ENCODE measurements around the gene PCNX3. TPM values are rescaled to one million over a fixed set of nuclear protein-coding genes. Genes with fewer than 3 reads are reported as not detected.
"Not testable (repeated sequence)": the region's sequence is repeated elsewhere in the genome, so short reads cannot be mapped to it uniquely, and the experiment has no call there.

Gene PCNX3
- total RNA-seq, 1 donor from 2014 or later, result 32.4 TPM

- intact Hi-C loops (cut with DNase I), result no loop called here
- H3K4me1 ChIP-seq, result peaks cover 54% of the 10 kb centered on the region
Measured at GRCh38 chr11:65637794-65638419, 22.3 kb downstream of the PCNX3 start, which contains the start of gene SIPA1. Gene SIPA1 (plus strand): TSS chr11:65638101. CDS start chr11:65640922, 2,821 bp downstream.

DNA sequence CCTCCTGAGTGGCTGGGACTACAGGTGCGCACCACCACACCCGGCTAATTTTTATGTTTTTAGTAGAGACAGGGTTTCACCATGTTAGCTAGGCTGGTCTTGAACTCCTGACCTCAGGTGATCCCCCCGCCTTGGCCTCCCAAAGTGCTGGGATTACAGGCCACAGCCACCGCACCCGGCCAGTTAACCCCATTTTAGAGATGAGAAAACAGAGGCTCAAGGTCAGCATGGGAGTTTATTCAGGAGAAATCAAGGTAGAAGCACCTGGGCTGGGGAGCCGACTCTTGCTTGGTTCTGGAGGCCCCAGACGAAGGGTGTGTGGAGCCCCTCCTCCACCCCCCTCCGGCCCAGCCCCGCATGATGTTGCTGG, 23.6 kb downstream of the PCNX3 start:
- peak overlapping the region; percentile 93 for H3K27ac ChIP-seq
- peak overlapping the region; percentile 95 for H3K4me3 ChIP-seq
- H3K27me3 ChIP-seq (ENCODE audit: low read depth); intact Hi-C loops (cut with DNase I); DNase-seq; H3K9me3 ChIP-seq; ATAC-seq: not testable (repeated sequence)
- peaks cover 63% of the 10 kb centered on the region for H3K4me1 ChIP-seq
- H3K36me3 ChIP-seq, result peaks cover 47% of the 10 kb centered on the region

More at GRCh38 chr11:65637794-65638419, 22.3 kb downstream of the PCNX3 start, which contains the start of gene SIPA1:
- peak; percentile 48 for TF ChIP-seq CTCF (IDR thresholded peaks at IDR 0.05)
- H3K27me3 ChIP-seq (ENCODE audit: low read depth), result no peaks in the 10 kb centered on the region
- peak within 1 kb of the TSS; percentile 93 for H3K27ac ChIP-seq
- H3K36me3 ChIP-seq, result peaks cover 52% of the 10 kb centered on the region
- H3K9me3 ChIP-seq, result no peaks in the 10 kb centered on the region
- ATAC-seq (peak; percentile 82 to 87), DNase-seq (peak; percentile 77)
- H3K4me3 ChIP-seq, result peak within 1 kb of the TSS; percentile 95

- H3K27ac ChIP-seq, result peak overlapping the region; percentile 93
- ATAC-seq (peak; percentile 4 to 19), DNase-seq (peak; percentile 72)
- no peaks in the 10 kb centered on the region for H3K27me3 ChIP-seq (ENCODE audit: low read depth)
- peak overlapping the region; percentile 95 for H3K4me3 ChIP-seq
- peaks cover 63% of the 10 kb centered on the region for H3K4me1 ChIP-seq
- intact Hi-C loops (cut with DNase I), result no loop called here
- TF ChIP-seq CTCF (IDR thresholded peaks at IDR 0.05), result no peak
- no peaks in the 10 kb centered on the region for H3K9me3 ChIP-seq
- H3K36me3 ChIP-seq, result peaks cover 47% of the 10 kb centered on the region
Measured at GRCh38 chr11:65639623-65640482, 24.3 kb downstream of the PCNX3 start.

DNA sequence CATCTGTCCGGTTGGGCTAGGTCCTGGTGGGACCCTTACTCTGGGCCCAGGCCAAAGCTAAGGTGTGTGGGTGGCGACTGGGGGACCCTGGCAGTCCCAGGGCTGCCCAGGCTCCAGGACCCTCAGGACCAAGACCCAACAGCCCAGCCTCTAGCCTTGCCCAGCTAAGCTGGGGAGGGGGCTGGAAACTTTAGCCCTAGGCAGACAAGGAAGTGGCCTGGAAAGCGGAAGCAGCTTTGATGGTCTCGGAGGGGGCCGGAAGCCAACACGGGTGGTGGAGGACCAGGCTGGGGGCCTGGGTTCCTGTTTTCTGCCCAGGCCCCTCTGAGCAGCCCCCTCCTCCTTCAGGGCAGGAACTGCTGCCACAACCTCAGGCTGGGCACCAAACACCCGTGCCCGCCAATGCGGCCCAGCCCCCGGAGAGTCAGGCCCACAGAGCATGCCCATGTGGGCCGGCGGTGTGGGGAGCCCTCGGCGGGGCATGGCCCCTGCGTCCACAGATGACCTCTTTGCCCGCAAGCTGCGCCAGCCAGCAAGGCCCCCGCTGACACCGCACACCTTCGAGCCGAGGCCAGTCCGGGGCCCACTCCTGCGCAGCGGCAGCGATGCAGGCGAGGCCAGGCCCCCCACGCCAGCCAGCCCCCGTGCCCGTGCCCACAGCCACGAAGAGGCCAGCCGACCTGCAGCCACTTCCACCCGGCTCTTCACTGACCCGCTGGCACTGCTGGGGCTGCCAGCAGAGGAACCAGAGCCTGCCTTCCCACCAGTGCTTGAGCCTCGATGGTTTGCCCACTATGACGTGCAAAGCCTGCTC, 25.1 kb downstream of the PCNX3 start:
- Histone ChIP-seq H3K36me3 (peaks cover 47% of the 10 kb centered on the region), H3K4me1 (peaks cover 63% of the 10 kb centered on the region), H3K27me3 (ENCODE audit: low read depth) (no peaks in the 10 kb centered on the region), H3K27ac (peak overlapping the region; percentile 93), H3K4me3 (peak overlapping the region; percentile 95), H3K9me3 (no peaks in the 10 kb centered on the region)
- no peak for TF ChIP-seq CTCF (IDR thresholded peaks at IDR 0.05)
- ATAC-seq (peak; percentile 2 to 51), DNase-seq (peak; percentile 86)
- intact Hi-C loops (cut with DNase I), result no loop called here

GRCh38 chr11:65641297-65642013, 25.9 kb downstream of the PCNX3 start:
- Histone ChIP-seq H3K27me3 (ENCODE audit: low read depth) (no peaks in the 10 kb centered on the region), H3K9me3 (no peaks in the 10 kb centered on the region), H3K4me3 (peak overlapping the region; percentile 95), H3K27ac (peak overlapping the region; percentile 93), H3K36me3 (peaks cover 47% of the 10 kb centered on the region), H3K4me1 (peaks cover 63% of the 10 kb centered on the region)
- ATAC-seq (no peak), DNase-seq (no peak)
- intact Hi-C loops (cut with DNase I), result no loop called here
- TF ChIP-seq CTCF (IDR thresholded peaks at IDR 0.05), result no peak
